Renal cortex interstitium (tissue), 11 donors: ENCODE measurements around the gene ELAVL3. TPM values are rescaled to one million over a fixed set of nuclear protein-coding genes. Genes with fewer than 3 reads are reported as not detected.
"Not testable (repeated sequence)": the region's sequence is repeated elsewhere in the genome, so short reads cannot be mapped to it uniquely, and the experiment has no call there.

Source experiments
- DNase-seq, 11 donors: peaks; one replicate each; pipeline ENCODE4 v3.0.0-alpha.2; 2013; ENCODE audit warnings: low read depth in 9 of 11, low spot score in 4 of 11; ENCODE audit errors: extremely low read depth in 1 of 11
- polyA plus RNA-seq, 3 donors: library from polyadenylated mRNA; unstranded; fragments of 120-200 nt; gene quantifications; one replicate each; pipeline ENCODE4 v1.2.1, GENCODE V29; 2013; ENCODE audit not compliant: insufficient read length in 3 of 3

ELAVL3 gene
- polyA plus RNA-seq, 3 donors, result 0.19 to 0.52 (median 0.20) TPM

DNA sequence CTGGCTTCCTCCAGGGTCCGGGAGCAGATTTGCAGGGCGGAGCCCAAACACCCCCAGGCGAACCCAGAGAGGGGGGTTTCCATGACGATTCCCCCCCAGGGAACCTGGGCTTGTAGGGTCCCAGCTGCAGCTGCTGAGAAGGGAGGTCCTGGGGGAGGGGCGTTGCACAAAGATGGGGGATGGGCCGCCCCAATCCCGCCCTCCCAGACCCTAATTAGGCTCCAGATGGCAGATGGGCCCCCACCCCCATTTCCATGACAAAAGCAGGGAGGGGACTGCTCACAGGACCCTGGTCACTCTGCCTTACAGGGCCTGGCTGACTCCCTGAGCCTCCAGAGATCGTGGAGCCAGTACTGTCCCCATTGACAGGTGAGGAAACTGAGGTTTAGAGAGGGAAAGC lies 15.2 kb downstream of the ELAVL3 start:
- DNase-seq, result no peak

DNA sequence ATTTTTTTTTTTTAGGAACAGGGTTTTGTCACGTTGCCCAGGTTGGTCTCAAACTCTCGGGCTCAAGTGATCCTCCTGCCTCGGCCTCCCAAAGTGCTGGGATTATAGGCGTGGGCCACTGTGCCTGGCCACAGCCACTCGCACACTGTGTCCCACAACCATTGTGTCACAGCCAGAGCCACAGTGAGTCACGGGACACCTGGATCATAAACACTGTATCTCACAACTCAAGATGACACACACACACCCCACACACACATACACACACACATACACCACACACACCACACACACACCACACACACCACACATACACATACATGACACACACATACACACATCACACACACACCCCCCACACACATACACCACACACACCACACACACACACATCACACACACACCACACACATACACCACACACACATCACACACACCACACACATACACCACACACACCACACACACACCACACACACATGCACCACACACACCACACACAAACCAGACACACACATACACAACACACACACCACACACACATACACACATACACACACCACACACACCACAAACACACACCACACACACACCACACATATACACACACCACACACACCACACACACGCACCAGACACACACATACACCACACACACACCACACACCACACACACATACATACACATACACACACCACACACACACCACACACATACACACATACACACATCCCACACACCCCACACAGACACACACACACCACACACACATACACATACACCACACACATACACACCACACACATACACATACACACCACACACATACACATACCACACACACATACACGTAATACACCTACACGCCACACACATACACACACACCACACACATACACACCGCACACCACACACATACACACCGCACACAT lies 16.2 kb downstream of the ELAVL3 start:
- DNase-seq, result no peak

DNA sequence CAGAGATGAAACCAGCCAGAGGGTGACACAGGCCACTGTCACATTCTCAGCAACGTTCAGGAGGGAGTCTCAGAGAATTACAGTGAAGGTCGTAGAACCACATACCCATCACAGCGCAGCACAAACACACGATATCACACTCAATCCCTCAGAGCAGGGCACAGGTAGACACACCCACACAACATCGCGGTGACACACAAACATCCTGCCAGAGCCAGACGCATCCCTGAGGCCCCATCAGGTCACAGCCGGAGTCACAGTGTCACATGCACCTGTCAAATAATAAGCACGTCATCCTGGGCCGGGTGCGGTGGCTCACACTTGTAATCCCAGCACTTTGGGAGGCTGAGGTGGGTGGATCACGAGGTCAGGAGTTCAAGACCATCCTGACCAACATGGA lies 17.5 kb downstream of the ELAVL3 start:
- DNase-seq, result no peak

DNA sequence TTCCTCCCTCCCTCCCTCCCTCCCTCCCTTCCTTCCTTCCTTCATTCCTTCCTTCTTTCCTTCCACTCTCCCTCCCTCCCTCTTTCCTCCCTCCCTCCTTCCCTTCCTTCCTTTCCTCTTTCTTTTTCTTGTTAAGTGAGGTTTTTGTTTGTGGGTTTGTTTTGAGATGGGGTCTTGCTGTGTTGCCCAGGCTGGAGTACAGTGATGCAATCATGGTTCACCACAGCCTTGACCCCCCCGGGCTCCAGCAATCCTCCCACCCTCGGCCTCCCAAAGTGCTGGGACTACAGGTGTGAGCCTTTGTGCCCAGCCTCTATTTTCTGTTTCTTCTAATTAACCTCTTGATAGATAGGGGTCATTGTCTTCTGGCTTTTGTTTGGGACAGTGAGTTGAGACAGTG lies 19.4 kb downstream of the ELAVL3 start:
- DNase-seq, result no peak

GRCh38 chr19:11460207-11460606 lies 20.6 kb downstream of the ELAVL3 start:
- DNase-seq, result no peak

DNA sequence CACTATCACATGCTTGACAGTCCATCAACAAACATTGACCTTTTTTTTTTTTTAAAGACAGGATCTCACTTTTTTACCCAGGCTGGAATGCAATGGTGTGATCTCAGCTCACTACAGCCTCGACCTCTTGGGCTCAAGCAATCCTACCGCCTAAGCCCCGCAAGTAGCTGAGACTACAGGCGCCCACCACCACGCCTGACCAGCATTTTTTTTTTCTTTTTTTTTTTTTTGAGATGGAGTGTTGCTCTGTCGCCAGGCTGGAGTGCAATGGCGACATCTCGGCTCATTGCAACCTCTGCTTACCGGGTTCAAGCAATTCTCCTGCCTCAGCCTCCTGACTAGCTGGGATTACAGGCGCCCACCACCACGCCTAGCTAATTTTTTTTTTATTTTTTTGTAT lies 21.9 kb downstream of the ELAVL3 start:
- not testable (repeated sequence) for DNase-seq

DNA sequence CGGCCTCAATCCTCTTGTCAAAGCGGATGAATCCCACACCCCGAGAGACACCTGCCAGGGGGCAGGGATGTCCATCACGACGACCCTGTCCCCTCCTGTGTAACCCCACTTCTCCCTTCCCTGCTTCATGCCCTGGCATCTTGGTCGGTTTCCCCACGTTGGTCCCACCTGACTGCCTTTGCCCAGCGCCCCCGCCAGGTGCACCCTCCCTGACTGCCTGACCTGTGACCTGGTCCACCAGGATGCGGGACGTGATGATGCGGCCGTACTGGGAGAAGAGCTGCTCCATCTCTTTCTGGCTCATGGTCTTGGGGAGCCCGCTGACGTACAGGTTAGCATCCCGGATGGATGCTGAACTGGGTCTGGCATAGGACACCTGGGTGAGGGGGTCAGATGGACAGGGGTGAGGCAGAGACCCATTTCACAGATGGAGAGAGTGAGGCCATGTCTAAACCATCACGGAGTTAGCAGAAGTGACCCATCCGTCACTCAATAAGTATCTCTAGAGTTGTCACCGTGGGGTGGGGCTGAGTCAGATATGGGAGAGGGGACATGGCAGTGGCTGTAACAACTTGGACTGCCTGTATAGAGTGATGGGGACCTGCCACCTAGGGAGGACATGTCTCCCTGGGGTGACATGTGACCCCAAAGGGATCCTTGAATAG lies 22.5 kb downstream of the ELAVL3 start:
- no peak for DNase-seq

- DNase-seq, result no peak
Observed at GRCh38 chr19:11457831-11458230, 23.0 kb downstream of the ELAVL3 start.

- no peak for DNase-seq
Observed at GRCh38 chr19:11457115-11457514, 23.7 kb downstream of the ELAVL3 start.

GRCh38 chr19:11456659-11457058 lies 24.2 kb downstream of the ELAVL3 start:
- no peak for DNase-seq

DNA sequence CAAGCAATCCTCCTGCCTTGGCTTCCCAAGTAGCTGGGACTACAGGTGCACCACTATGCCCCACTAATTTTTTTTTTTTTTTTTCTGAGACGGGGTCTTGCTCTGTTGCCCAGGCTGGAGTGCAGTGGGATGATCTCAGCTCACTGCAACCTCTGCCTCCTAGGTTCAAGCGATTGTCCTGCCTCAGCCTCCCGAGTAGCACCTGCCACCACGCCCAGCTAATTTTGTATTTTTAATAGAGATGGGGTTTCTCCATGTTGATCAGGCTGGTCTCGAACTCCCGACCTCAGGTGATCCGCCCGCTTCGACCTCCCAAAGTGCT lies 25.7 kb downstream of the ELAVL3 start:
- not testable (repeated sequence) for DNase-seq

DNA sequence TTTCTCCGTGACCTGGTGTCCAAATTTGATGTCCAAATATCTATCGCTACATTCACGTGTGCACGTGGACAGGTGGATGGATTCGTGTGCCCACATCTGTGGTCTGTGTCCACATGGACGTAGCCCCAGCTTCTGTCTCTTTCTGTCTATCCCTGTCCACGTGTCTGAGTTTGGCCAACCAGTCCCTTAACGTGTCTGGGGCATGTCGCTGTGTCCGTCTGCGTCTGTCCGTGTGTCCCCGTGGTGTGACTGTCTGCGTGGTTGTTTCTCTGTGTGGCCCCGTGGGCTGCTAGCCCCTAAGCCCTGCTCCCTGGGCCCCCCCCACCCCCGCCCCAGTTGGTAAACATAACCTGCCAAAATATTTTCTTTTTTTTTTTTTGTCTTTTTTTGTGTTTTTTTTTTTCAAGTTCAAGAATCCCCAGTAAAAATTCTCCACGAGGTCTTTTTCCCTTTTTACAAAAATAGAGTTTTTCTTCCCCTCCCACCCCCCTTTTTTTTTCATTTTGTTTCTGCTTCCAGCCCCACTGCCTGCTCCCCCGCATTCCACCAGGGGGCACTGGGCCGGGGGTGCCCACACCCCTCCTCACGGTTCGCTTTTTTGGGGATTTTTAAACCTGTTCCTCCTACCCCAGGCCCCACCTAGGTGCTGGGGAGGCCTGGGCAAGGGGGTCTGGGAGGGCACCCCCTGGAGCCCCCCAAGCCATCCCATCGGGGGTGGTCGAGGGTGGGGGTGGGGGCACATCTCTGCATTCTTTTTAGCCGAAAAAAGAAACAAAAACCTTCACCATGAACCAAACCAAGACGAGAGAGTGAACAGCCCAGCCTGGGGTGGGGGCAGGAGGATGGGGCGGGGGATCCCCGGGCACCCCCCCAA lies 27.1 kb downstream of the ELAVL3 start:
- DNase-seq, result no peak

DNA sequence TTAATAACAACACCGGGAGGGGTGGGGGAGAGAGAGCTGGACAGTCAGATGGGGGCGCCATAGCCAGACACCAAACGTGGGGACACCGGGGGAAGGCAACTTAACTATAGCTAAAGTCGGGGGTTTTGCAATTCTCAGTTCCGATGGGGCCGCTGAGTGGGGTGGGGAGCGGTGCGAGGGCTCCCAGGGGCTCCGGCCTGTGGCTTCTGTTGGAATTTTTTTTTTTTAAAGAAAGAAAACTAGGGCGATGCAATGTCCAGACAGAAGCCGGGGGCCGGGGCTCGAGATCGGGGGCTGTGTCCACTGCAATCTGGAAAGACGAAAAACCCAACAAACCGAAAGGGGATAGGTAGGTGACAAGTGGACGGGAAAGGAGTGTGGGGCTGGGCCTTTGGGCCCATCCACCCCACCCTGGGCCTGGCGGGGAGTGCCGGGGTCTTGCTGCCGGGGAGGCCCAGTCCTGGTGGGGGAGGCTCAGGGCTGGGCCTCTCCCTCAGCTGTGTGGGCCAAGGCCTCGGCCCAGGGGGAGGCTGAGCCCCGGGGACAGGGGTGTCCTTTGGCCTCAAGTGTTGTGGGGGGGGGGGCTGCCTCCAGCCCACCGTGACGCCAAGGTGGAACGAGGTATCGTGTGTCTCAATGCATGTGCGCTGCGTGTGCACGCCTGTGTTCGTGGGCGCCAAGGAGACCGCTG lies 28.1 kb downstream of the ELAVL3 start:
- DNase-seq, result no peak

- no peak for DNase-seq
Observed at GRCh38 chr19:11451871-11452619, 28.8 kb downstream of the ELAVL3 start.

GRCh38 chr19:11451327-11451870 lies 29.4 kb downstream of the ELAVL3 start:
- DNase-seq, result no peak

DNA sequence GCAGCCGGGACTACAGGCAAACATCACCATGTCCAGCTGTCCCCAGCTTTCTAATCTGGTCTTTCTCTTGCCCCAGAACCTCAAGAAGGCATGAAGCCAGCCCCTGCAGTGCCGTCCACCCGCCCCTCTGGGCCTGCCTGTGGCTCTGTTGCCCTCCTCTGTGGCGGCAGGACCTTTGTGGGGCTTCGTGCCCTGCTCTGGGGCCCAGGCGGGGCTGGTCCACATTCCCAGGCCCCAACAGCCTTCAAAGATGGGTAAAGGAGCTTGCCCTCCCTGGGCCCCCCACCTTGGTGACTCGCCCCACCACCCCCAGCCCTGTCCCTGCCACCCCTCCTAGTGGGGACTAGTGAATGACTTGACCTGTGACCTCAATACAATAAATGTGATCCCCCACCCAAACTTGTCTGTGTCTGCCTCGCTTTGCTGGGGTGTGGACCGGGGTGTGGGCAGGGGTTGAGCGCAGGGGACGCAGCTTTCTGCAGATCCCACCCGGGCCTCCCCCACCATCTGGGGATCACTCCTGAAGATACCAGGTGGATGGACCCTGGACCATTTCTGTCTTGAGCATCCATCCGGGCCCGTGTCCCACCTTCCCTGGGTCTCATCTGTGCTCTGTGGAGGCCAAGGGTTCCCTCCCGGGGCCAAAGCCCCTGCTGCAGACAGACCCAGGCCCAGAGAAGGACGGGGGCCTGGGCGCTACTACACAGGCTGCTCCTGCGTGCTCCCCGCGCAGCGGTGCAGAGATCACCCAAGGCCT lies 30.1 kb downstream of the ELAVL3 start:
- DNase-seq, result no peak

DNA sequence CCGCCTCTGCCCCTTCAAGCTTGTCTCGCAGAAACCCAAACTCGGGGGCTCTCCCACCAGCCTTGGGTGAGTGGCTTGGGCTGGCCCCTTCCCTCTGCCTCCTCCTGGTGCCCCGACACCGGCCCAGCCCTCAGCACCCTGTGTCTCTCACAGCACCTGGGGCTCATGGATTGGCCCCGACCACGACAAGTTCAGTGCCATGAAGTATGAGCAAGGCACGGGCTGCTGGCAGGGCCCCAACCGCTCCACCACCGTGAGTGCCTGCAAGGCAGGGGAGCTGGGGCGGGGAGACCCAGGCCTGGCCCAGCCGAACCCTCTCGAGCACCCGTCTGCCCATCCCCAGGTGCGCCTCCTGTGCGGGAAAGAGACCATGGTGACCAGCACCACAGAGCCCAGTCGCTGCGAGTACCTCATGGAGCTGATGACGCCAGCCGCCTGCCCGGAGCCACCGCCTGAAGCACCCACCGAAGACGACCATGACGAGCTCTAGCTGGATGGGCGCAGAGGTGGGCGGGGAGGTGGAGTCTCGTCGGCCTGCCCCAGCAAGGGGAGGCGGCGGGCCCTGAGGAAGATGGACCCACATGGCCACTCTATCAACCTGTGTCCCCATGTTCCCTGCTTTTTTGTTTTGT lies 31.8 kb downstream of the ELAVL3 start:
- no peak for DNase-seq
